Measurements from ENCODE around the gene HOXD10.

The HOXD10 gene

DNA sequence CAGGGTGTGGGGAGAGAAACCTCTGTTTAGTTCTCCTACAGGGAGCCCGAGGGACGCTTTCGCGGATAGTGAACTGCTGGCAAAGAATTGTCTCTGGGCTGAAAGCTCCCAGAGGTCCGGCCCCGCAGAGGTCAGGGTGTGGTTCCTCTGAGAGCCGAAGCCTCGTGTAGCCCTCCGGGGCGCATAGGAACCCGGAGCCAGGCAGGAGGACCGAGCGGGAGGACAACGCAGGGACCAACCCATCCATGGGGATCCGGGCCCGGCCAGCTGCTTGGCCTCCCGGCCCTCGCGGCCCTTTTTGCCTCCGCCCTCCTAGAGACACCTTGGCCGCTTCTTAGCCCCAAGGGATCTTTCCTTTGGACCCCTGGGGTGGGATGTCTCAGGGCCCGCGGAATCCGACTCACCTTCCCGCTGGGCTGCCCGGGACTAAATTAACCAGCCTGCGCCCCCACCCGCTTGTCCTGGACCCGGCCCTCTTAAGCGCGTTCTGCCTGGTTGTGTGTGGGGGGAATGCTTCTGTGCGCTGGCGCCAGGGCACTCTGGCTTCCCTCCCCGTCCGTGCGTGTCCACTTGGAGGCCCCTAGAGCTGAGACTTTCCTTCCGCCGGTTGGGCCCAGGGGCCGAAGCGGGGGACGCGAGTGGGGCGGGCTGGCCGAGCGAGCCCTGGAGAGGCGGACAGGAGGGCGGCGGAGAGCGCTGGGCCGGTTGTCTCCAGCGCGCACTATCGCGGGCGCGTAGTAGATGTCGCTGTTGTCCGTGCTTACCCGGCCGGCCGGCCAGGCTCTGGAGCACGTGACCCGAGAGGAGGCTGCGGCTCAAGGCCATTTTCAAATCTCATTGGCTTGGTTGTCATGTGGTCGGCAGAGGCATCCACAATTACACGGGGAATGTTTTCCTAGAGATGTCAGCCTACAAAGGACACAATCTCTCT is at the start of gene HOXD10:
Gene HOXD10 (plus strand): TSS at position 896 of the 931 bp plus-strand sequence. CDS start 56 bp downstream, outside the sequence.
- H3K4me3 ChIP-seq (ENCODE audit: low read length), result no peak within 1 kb of the TSS

DNA sequence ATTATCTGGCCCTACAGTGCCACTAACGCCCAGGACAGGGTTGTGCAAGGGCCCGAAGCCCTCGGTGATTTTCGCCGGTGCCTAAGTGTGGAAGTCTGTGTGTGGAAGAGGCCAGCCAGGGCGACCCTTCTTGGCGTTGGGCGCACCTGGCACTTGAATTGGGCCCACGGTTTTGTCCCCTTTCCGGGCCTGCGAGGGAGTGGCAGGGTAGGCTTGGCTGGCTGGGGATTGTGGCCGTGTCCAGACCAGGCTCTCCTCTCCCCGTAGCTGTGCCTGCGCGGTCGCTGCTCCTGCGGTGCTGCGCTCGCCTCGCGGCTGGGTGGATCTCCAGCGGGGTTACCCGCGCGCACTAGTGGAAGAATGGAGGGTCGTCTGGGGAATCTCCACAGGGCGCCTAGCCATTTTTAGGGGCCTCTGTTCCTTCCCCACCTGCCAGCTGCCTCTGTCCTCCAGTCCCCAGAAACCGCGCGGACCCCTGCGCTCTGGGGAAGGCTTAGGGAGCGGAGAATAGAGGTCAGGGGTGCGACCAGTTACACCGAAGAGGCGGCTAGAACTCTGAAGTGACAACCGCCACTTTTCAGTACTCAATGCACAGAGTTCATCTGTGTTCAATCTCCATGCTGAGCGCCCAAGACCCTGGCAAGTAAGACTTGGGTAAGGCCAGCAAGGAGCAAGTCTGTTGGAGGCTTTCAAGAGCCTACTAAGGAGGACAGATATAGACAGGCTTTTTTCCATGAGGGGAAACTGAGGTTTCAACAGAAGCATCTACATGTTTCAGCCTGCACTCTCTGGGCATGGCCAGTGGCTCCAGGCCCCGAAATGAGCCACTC is 48.8 kb upstream of the HOXD10 start:
- TF ChIP-seq, protein P1, sequence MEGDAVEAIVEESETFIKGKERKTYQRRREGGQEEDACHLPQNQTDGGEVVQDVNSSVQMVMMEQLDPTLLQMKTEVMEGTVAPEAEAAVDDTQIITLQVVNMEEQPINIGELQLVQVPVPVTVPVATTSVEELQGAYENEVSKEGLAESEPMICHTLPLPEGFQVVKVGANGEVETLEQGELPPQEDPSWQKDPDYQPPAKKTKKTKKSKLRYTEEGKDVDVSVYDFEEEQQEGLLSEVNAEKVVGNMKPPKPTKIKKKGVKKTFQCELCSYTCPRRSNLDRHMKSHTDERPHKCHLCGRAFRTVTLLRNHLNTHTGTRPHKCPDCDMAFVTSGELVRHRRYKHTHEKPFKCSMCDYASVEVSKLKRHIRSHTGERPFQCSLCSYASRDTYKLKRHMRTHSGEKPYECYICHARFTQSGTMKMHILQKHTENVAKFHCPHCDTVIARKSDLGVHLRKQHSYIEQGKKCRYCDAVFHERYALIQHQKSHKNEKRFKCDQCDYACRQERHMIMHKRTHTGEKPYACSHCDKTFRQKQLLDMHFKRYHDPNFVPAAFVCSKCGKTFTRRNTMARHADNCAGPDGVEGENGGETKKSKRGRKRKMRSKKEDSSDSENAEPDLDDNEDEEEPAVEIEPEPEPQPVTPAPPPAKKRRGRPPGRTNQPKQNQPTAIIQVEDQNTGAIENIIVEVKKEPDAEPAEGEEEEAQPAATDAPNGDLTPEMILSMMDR (IDR thresholded peaks at IDR 0.05; ENCODE audit: insufficient read depth, low read depth, low read length, missing control alignments), result no peak
- no peak overlapping the region for H3K4me3 ChIP-seq (ENCODE audit: low read length)
- DNase-seq (ENCODE audit: low read depth), result no peak

More for the DNA sequence above, at the start of gene HOXD10:
- TF ChIP-seq, protein P1 (IDR thresholded peaks at IDR 0.05; ENCODE audit: insufficient read depth, low read depth, low read length, missing control alignments), result no peak
- no peak for DNase-seq (ENCODE audit: low read depth)

DNA sequence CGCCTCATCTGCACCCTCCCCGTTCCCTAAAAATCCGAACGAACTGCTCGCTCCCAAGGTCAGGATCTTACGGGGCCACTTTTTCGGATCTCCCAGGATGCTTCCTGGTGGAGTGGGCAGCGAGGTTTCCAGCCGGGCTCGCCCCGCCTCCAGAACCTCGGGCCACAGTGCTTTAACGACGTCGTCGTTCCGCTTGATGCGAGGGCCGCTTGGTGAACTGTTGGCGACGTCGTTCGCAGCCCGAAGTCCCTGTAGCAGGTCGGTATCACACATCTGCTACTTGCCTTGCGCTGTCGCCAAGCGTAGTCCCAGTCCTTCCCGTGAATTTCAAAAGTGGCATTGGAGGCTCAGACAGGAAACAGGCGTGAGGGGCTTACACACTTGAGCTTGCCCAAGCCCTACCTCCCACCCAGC is 48.2 kb upstream of the HOXD10 start:
- no peak for DNase-seq (ENCODE audit: low read depth)
- TF ChIP-seq, protein P1 (IDR thresholded peaks at IDR 0.05; ENCODE audit: insufficient read depth, low read depth, low read length, missing control alignments), result no peak
- H3K4me3 ChIP-seq (ENCODE audit: low read length), result no peak overlapping the region

DNA sequence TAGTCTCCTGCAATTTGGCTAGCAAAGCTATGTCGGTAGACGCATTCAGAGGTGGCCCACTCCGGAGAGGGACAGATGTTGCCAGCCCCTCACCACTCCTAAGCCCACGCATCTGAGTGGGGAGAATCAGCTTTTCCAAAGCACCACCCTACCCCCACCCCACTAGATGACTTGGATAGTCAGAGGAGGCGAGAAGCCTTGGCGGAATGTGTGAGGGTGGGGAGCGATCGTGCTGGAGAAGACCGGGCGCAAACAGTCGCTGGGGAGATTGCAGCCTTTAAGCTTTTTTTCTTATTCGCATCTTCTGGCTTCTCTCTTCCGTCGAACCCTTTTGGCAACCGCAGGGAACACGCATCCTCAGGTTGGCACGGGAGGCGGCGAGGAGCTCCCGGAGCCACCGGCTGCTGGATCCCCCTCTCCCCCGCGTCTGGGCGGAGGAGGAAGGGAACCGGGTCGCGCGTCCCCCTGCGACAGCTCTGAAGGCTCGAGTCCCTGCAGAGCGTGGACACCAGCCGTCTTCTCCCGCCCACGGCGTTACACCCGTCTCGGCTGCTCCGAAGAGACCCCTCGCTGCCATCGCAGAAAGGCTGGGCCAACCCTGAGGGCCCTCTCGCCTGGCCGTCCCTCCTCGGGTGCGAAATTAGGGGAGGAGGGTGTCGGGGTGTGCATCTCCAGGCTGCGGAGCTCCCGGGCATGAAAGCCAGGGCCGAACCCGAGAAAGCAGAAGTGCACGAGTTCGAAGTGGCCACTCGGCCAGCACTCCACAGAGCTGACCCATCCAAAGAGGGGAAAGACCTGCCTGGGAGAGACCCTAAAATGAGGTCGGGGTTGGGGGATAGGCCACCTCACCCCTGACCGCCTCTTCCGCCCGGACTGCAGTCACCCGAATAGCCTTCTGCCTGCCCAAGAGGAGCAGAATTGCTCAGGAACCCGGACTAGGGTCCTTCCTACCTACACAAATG is 45.0 kb upstream of the HOXD10 start:
- TF ChIP-seq, protein P1 (IDR thresholded peaks at IDR 0.05; ENCODE audit: insufficient read depth, low read depth, low read length, missing control alignments), result no peak
- no peak overlapping the region for H3K4me3 ChIP-seq (ENCODE audit: low read length)
- DNase-seq (ENCODE audit: low read depth), result no peak

DNA sequence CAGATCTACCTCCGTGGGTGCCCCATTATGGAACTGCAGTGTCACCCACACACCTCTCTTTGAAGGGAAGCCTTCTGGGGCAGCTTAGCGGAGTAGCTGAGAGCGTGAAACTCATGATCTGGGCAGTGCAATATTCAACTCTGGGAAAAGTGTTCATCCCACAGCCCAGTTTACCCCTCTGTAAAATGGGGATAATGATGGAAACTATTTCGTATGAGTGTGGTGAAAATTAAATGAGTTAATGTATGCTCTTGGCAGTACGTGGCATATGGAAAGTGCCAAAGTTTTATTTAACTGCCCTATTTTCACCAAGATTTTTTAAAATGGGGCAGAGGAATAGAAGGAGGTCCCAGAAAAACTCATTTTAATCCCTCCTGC is 44.3 kb upstream of the HOXD10 start:
- no peak for DNase-seq (ENCODE audit: low read depth)
- TF ChIP-seq, protein P1 (IDR thresholded peaks at IDR 0.05; ENCODE audit: insufficient read depth, low read depth, low read length, missing control alignments), result no peak
- H3K4me3 ChIP-seq (ENCODE audit: low read length), result no peak overlapping the region

Measured in epithelial cell of esophagus (primary cell).